Ovary (tissue), 9 donors: Measurements from ENCODE around the gene RELL1. TPM values are rescaled to one million over a fixed set of nuclear protein-coding genes. Genes with fewer than 3 reads are reported as not detected.

Source experiments
- DNase-seq, 5 donors: peaks; one replicate each; pipeline ENCODE4 v3.0.0-alpha.2; 2019 to 2020
- H3K27ac ChIP-seq, 2 donors: fragments of 200-600 bp; one replicate each; pipeline versions ENCODE4 v1.5.1 to v1.8.0; 2019 to 2022
- H3K27me3 ChIP-seq: fragments of 200-600 bp; one replicate; pipeline ENCODE4 v1.8.0; 2022
- H3K36me3 ChIP-seq: fragments of 200-600 bp; sonication (generic); one replicate; pipeline ENCODE4 v1.5.1; 2019
- H3K4me1 ChIP-seq: one replicate; pipeline ENCODE4 v1.8.1; 2013; ENCODE audit warnings: mild to moderate bottlenecking, moderate library complexity; ENCODE audit not compliant: insufficient read depth
- H3K4me3 ChIP-seq: fragments of 200-600 bp; sonication (generic); one replicate; pipeline ENCODE4 v1.5.1; 2017
- H3K9me3 ChIP-seq, 2 donors: fragments of 200-600 bp in 1 of 2; sonication (generic) in 1 of 2; one replicate each; pipeline versions ENCODE4 v1.5.1 to v1.8.1; 2013 to 2019; ENCODE audit warnings: mild to moderate bottlenecking in 1 of 2, moderate library complexity in 1 of 2
- EP300 ChIP-seq: sonication (generic); formaldehyde crosslinking; IDR thresholded peaks from one replicate; pipeline ENCODE4 v1.6.1; 2017; ENCODE audit warnings: antibody characterized with exemption
- POLR2A ChIP-seq: fragments of 450-650 bp; IDR thresholded peaks from one replicate; pipeline ENCODE4 v1.6.1; 2017; ENCODE audit warnings: antibody characterized with exemption, mild to moderate bottlenecking, moderate library complexity
- WGBS, 3 donors: extraction: QIAGEN DNeasy Blood & Tissue Kit in 1 of 3; methylation state at CpG; one replicate each; pipeline versions ENCODE4 v1.1.5 to v1.1.7; 2013 to 2017; 5-methylcytosine and 5-hydroxymethylcytosine counted together
- intact Hi-C, 4 donors: fragments of 100-400 bp; cut with DNase I; formaldehyde crosslinking; loops; one replicate each; pipeline versions ENCODE4 v1.11.0 to v1.15.1; 2022 to 2023
- polyA plus RNA-seq, 2 donors: library from polyadenylated mRNA; stranded (reverse); fragments of 200-250 nt in 1 of 2; fragments of 350-450 nt in 1 of 2; fragmentation: Illumina TruSeq in 1 of 2; extraction: RNeasy Lipid Tissue Mini Kit (QIAGEN cat#74804) in 1 of 2; gene quantifications; one replicate each; pipeline ENCODE4 v1.2.3, GENCODE V29; 2013 to 2014
- total RNA-seq, 7 donors: library from RNA; depleted of rRNA in 2 of 7; stranded (reverse); fragments of >200 nt in 2 of 7; fragmentation: NEBNext Ultra II Directional in 3 of 7; extraction: Animal tissue kit (Norgen Biotek cat#: 25700) in 3 of 7; gene quantifications; one replicate each; pipeline versions ENCODE4 v1.1.0 to v1.2.4, GENCODE V29; 2016 to 2023
- TF ChIP-seq, protein P1 (sequence below), 3 donors: fragments of 450-650 bp in 2 of 3; fragments of 200-600 bp in 1 of 3; IDR thresholded peaks; one replicate each; pipeline versions ENCODE4 v1.5.1 to v1.8.0; 2016 to 2022; ENCODE audit warnings: antibody characterized with exemption in 3 of 3, mild to moderate bottlenecking in 1 of 3
- donor health status: DM: no; HTN: no; CAD: no; lungs with moderate emphysema.
- donor health status: DM: no; HTN: no; CAD: no.
- donor health status: Bipolar disorder and iron deficiency.
- donor health status: DM: yes; HTN: yes; CAD: no.
- donor health status: DM: no; HTN: no; CAD: no.
- donor health status: DM: yes; HTN: yes; CAD: no.

Gene RELL1
- total and polyA plus RNA-seq, 9 donors, result 4.1 to 31.4 (median 24.0) TPM

DNA sequence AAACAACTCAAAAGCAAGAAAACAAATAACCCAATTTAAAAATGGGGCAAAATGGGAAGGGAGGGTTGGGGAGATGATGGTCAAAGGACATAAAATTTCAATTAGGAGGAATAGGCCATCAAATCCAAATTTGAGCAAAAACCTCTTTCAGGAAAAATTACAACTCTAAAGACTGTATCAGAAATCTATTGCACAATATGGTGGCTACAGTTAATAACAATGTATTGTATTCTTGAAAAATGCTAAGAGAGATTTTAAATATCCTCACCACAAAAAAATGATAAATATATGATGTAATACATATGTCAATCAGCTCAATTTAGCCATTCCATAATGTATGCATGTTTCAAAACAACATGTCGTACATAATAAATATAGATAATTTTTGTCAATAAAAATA is 60.7 kb downstream of the RELL1 start:
- WGBS, 3 donors, result 86 to 93% (median 92%) methylated on average over 1 of the region's 1 CpG
- H3K9me3 ChIP-seq, result no peaks in the 10 kb centered on the region
- no peak overlapping the region for H3K4me3 ChIP-seq
- no peak for DNase-seq
- no peaks in the 10 kb centered on the region for H3K36me3 ChIP-seq
- intact Hi-C loops, result no loop called here
- H3K27ac ChIP-seq, result no peak overlapping the region
- H3K27me3 ChIP-seq, result no peaks in the 10 kb centered on the region
- TF ChIP-seq EP300, result no peak
- TF ChIP-seq, protein P1, sequence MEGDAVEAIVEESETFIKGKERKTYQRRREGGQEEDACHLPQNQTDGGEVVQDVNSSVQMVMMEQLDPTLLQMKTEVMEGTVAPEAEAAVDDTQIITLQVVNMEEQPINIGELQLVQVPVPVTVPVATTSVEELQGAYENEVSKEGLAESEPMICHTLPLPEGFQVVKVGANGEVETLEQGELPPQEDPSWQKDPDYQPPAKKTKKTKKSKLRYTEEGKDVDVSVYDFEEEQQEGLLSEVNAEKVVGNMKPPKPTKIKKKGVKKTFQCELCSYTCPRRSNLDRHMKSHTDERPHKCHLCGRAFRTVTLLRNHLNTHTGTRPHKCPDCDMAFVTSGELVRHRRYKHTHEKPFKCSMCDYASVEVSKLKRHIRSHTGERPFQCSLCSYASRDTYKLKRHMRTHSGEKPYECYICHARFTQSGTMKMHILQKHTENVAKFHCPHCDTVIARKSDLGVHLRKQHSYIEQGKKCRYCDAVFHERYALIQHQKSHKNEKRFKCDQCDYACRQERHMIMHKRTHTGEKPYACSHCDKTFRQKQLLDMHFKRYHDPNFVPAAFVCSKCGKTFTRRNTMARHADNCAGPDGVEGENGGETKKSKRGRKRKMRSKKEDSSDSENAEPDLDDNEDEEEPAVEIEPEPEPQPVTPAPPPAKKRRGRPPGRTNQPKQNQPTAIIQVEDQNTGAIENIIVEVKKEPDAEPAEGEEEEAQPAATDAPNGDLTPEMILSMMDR (IDR thresholded peaks at IDR 0.05), result no peak
- no peak for TF ChIP-seq POLR2A
- peaks cover 6% of the 10 kb centered on the region for H3K4me1 ChIP-seq

- no peaks in the 10 kb centered on the region for H3K9me3 ChIP-seq
- intact Hi-C loops, result no loop called here
- H3K27me3 ChIP-seq, result no peaks in the 10 kb centered on the region
- peaks cover 4% of the 10 kb centered on the region for H3K4me1 ChIP-seq
- H3K27ac ChIP-seq, result no peak overlapping the region
- H3K4me3 ChIP-seq, result no peak overlapping the region
- H3K36me3 ChIP-seq, result no peaks in the 10 kb centered on the region
- TF ChIP-seq POLR2A (no peak), EP300 (no peak)
- TF ChIP-seq, protein P1 (IDR thresholded peaks at IDR 0.05), result no peak
- WGBS, 3 donors, result 86 to 91% (median 88%) methylated on average over 8 of the region's 8 CpGs
- DNase-seq, result no peak
Observed at GRCh38 chr4:37623940-37624339, 62.2 kb downstream of the RELL1 start.

DNA sequence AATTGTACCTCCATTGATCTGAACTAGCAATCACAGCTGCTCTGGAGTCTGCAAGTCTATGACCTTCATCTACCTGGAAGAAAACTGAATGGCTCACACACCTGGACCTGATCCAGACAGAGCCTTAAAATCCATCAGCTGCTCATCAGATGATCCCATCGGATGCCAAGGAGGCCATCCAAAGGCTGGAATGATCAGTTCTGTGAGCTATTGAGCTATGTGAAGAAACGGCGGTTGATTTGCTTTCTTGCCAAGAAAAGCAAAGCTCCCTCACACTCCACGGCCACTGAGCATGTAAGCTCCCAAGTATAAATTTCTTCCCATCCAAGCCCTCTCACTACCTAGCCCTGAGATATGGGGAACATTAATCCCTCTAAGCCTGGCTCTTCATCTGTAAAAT is 63.1 kb downstream of the RELL1 start:
- Histone ChIP-seq H3K36me3 (no peaks in the 10 kb centered on the region), H3K4me3 (no peak overlapping the region), H3K9me3 (no peaks in the 10 kb centered on the region), H3K4me1 (peaks cover 3% of the 10 kb centered on the region), H3K27me3 (no peaks in the 10 kb centered on the region), H3K27ac (no peak overlapping the region)
- WGBS, 3 donors, result 26 to 36% (median 36%) methylated on average over 4 of the region's 4 CpGs
- no peak for TF ChIP-seq EP300
- TF ChIP-seq, protein P1 (IDR thresholded peaks at IDR 0.05), result no peak
- intact Hi-C loops, result no loop called here
- DNase-seq, result no peak

GRCh38 chr4:37620176-37620575 is 66.0 kb downstream of the RELL1 start:
- Histone ChIP-seq H3K27ac (no peak overlapping the region), H3K36me3 (no peaks in the 10 kb centered on the region), H3K27me3 (no peaks in the 10 kb centered on the region), H3K9me3 (no peaks in the 10 kb centered on the region), H3K4me3 (no peak overlapping the region), H3K4me1 (no peaks in the 10 kb centered on the region)
- no peak for DNase-seq
- TF ChIP-seq POLR2A, result no peak
- TF ChIP-seq EP300, result no peak
- TF ChIP-seq, protein P1 (IDR thresholded peaks at IDR 0.05), result no peak
- intact Hi-C loops, result no loop called here

DNA sequence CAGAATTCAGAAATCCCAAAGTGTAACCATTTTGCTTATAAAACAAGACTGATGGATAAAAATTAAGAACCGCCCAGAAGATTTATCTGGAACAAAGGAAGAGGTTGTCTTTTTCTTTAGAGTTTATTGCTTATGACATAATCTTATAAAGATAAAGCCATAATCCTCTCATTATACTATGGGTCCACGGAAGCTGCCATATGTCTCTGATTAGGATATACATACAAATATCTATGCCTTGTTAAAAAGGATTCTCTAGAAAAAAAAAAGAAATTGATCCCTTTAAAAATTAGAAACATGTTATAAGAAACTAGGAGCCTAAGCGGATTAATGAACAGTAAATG is 70.5 kb downstream of the RELL1 start:
- 91 to 95% (median 93%) methylated on average over 3 of the region's 3 CpGs for WGBS, 3 donors
- DNase-seq, result no peak
- Histone ChIP-seq H3K36me3 (no peaks in the 10 kb centered on the region), H3K9me3 (no peaks in the 10 kb centered on the region), H3K27ac (no peak overlapping the region), H3K27me3 (no peaks in the 10 kb centered on the region), H3K4me3 (no peak overlapping the region), H3K4me1 (no peaks in the 10 kb centered on the region)
- TF ChIP-seq, protein P1 (IDR thresholded peaks at IDR 0.05), result no peak
- no peak for TF ChIP-seq POLR2A
- no peak for TF ChIP-seq EP300
- intact Hi-C loops, result no loop called here
